Astrocyte (in vitro differentiated cells and primary cell): Measurements from ENCODE around the gene COL27A1.

Experiments used
- EZH2 ChIP-seq: IDR thresholded peaks from 2 replicates; pipeline ENCODE4 v1.6.1; 2012; ENCODE audit warnings: mild to moderate bottlenecking, low read length, inconsistent platforms; ENCODE audit not compliant: insufficient read depth
- TF ChIP-seq, protein P1 (sequence below): IDR thresholded peaks from 2 replicates; pipeline ENCODE4 v1.5.1; 2011; ENCODE audit warnings: low read depth, mild to moderate bottlenecking, inconsistent platforms, low read length, moderate library complexity; ENCODE audit not compliant: insufficient read depth

GRCh38 chr9:114301798-114302565, 146.6 kb downstream of the COL27A1 start:
- TF ChIP-seq, protein P1, sequence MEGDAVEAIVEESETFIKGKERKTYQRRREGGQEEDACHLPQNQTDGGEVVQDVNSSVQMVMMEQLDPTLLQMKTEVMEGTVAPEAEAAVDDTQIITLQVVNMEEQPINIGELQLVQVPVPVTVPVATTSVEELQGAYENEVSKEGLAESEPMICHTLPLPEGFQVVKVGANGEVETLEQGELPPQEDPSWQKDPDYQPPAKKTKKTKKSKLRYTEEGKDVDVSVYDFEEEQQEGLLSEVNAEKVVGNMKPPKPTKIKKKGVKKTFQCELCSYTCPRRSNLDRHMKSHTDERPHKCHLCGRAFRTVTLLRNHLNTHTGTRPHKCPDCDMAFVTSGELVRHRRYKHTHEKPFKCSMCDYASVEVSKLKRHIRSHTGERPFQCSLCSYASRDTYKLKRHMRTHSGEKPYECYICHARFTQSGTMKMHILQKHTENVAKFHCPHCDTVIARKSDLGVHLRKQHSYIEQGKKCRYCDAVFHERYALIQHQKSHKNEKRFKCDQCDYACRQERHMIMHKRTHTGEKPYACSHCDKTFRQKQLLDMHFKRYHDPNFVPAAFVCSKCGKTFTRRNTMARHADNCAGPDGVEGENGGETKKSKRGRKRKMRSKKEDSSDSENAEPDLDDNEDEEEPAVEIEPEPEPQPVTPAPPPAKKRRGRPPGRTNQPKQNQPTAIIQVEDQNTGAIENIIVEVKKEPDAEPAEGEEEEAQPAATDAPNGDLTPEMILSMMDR = no peak
- no peak for TF ChIP-seq EZH2
